WI38 (cell line): ENCODE measurements around the gene KCNJ18.
"Not testable (repeated sequence)": the region's sequence is repeated elsewhere in the genome, so short reads cannot be mapped to it uniquely, and the experiment has no call there.

Source experiments
- H3K4me3 ChIP-seq: 2 replicates; pipeline ENCODE4 v1.5.1; 2011; ENCODE audit warnings: low read depth, mild to moderate bottlenecking, control low read depth, low read length
- CTCF ChIP-seq: IDR thresholded peaks from 2 replicates; pipeline ENCODE4 v1.5.1; 2012; ENCODE audit warnings: low read depth, mild to moderate bottlenecking, control low read depth, low read length

The KCNJ18 gene

GRCh38 chr17:21686165-21687015 lies 5.9 kb upstream of the KCNJ18 start:
- no peak overlapping the region for H3K4me3 ChIP-seq

GRCh38 chr17:21687136-21687953 lies 5.0 kb upstream of the KCNJ18 start:
- no peak for TF ChIP-seq CTCF
- H3K4me3 ChIP-seq: no peak overlapping the region

More at GRCh38 chr17:21686165-21687015, 5.9 kb upstream of the KCNJ18 start:
- no peak for TF ChIP-seq CTCF

GRCh38 chr17:21688293-21688949 lies 3.9 kb upstream of the KCNJ18 start:
- no peak overlapping the region for H3K4me3 ChIP-seq
- no peak for TF ChIP-seq CTCF

- no peak for TF ChIP-seq CTCF
- no peak overlapping the region for H3K4me3 ChIP-seq
These were observed 2.7 kb upstream of the KCNJ18 start for GRCh38 chr17:21689604-21690003.

- H3K4me3 ChIP-seq: not testable (repeated sequence)
These were observed 1.5 kb upstream of the KCNJ18 start for GRCh38 chr17:21690811-21691210.

GRCh38 chr17:21691481-21691880 lies 842 bp upstream of the KCNJ18 start:
- H3K4me3 ChIP-seq: not testable (repeated sequence)

GRCh38 chr17:21692704-21693065 lies 362 bp downstream of the KCNJ18 start:
- not testable (repeated sequence) for H3K4me3 ChIP-seq

GRCh38 chr17:21693391-21693796 lies 1.1 kb downstream of the KCNJ18 start:
- not testable (repeated sequence) for H3K4me3 ChIP-seq

- H3K4me3 ChIP-seq: not testable (repeated sequence)
These were observed 1.6 kb downstream of the KCNJ18 start for GRCh38 chr17:21693937-21694336.

GRCh38 chr17:21696227-21696626 lies 3.9 kb downstream of the KCNJ18 start:
- not testable (repeated sequence) for H3K4me3 ChIP-seq

GRCh38 chr17:21696842-21697507 lies 4.7 kb downstream of the KCNJ18 start:
- not testable (repeated sequence) for H3K4me3 ChIP-seq

- not testable (repeated sequence) for H3K4me3 ChIP-seq
These were observed 5.2 kb downstream of the KCNJ18 start for GRCh38 chr17:21697508-21697860.

GRCh38 chr17:21698437-21699075 lies 6.2 kb downstream of the KCNJ18 start:
- not testable (repeated sequence) for H3K4me3 ChIP-seq

- H3K4me3 ChIP-seq: not testable (repeated sequence)
These were observed 6.8 kb downstream of the KCNJ18 start for GRCh38 chr17:21699124-21699523.
